Adrenal gland (tissue), 12 donors: ENCODE measurements around the gene SERINC2. TPM values are rescaled to one million over a fixed set of nuclear protein-coding genes. Genes with fewer than 3 reads are reported as not detected.
A peak's percentile ranks its signal among the peaks of the same experiment; 100 is the strongest.

Source experiments
- DNase-seq, 7 donors: peaks; one replicate each; pipeline ENCODE4 v3.0.0-alpha.2; 2019 to 2020
- H3K27ac ChIP-seq, 5 donors: fragments of 200-600 bp; sonication (generic) in 4 of 5; 1 replicate in 3 of 5; 2 replicates in 2 of 5; pipeline versions ENCODE4 v1.5.1 to v1.8.0; 2016 to 2020; ENCODE audit warnings: mild to moderate bottlenecking in 1 of 5
- H3K27me3 ChIP-seq: fragments of 200-600 bp; 2 replicates; pipeline ENCODE4 v1.8.0; 2021
- H3K36me3 ChIP-seq, 2 donors: fragments of 200-600 bp; replicated peaks in 1 of 2; 1 replicate in 1 of 2; 2 replicates in 1 of 2; pipeline versions ENCODE4 v1.5.1 to v1.8.0; 2018 to 2022
- H3K4me1 ChIP-seq, 2 donors: fragments of 200-600 bp; replicated peaks in 1 of 2; 1 replicate in 1 of 2; 2 replicates in 1 of 2; pipeline versions ENCODE4 v1.5.1 to v1.8.0; 2018 to 2021
- H3K4me3 ChIP-seq, 4 donors: fragments of 200-600 bp; sonication (generic) in 3 of 4; one replicate each; pipeline ENCODE4 v1.5.1; 2016 to 2018
- H3K9me3 ChIP-seq, 3 donors: fragments of 200-600 bp; sonication (generic) in 1 of 3; replicated peaks in 1 of 3; 1 replicate in 2 of 3; 2 replicates in 1 of 3; pipeline versions ENCODE4 v1.5.1 to v1.8.0; 2016 to 2021
- POLR2A ChIP-seq, 2 donors: fragments of 450-650 bp; IDR thresholded peaks; one replicate each; pipeline ENCODE4 v1.6.1; 2017; ENCODE audit warnings: antibody characterized with exemption in 2 of 2, mild to moderate bottlenecking in 2 of 2, moderate library complexity in 1 of 2
- WGBS, 4 donors: extraction: QIAGEN DNeasy Blood & Tissue Kit in 2 of 4; methylation state at CpG; one replicate each; pipeline versions ENCODE4 v1.1.5 to v1.1.7; 2013 to 2017; 5-methylcytosine and 5-hydroxymethylcytosine counted together
- intact Hi-C, 2 donors: fragments of 100-400 bp; cut with DNase I; formaldehyde crosslinking; loops; one replicate each; pipeline versions ENCODE4 v1.14.1 to v1.15.0; 2022 to 2023
- polyA plus RNA-seq, 3 donors: library from polyadenylated mRNA; stranded (reverse); fragments of 200-250 nt in 2 of 3; fragments of 350-450 nt in 1 of 3; fragmentation: Illumina TruSeq in 1 of 3; extraction: RNeasy Lipid Tissue Mini Kit (QIAGEN cat#74804) in 1 of 3; gene quantifications; one replicate each; pipeline ENCODE4 v1.2.3, GENCODE V29; 2013 to 2014
- total RNA-seq, 9 donors: library from RNA; depleted of rRNA in 4 of 9; stranded (reverse); fragments of >200 nt in 4 of 9; fragments of 120-200 nt in 1 of 9; fragmentation: NEBNext Ultra II Directional in 1 of 9; extraction: Animal tissue kit (Norgen Biotek cat#: 25700) in 1 of 9; gene quantifications; one replicate each; pipeline versions ENCODE4 v1.1.0 to v1.2.4, GENCODE V29; 2013 to 2023
- TF ChIP-seq, protein P1 (sequence below), 6 experiments: fragments of 450-650 bp in 4 of 6; fragments of 200-600 bp in 2 of 6; sonication (generic) in 1 of 6; IDR thresholded peaks; 1 replicate in 5 of 6; 2 replicates in 1 of 6; pipeline versions ENCODE4 v1.5.1 to v1.8.0; 2016 to 2021; ENCODE audit warnings: antibody characterized with exemption in 6 of 6, mild to moderate bottlenecking in 2 of 6, moderate library complexity in 1 of 6
- donor health status: healthy with polysubstance abuse.
- donor health status: Bipolar disorder and iron deficiency.
- donor health status: DM: yes; HTN: yes; CAD: no.
- donor health status: DM: no; HTN: no; CAD: no.
- donor health status: DM: no; HTN: no; CAD: no.
- donor health status: DM: yes; HTN: yes; CAD: no.

The SERINC2 gene
- total and polyA plus RNA-seq, 12 donors = 0.94 to 35.8 (median 19.2) TPM

DNA sequence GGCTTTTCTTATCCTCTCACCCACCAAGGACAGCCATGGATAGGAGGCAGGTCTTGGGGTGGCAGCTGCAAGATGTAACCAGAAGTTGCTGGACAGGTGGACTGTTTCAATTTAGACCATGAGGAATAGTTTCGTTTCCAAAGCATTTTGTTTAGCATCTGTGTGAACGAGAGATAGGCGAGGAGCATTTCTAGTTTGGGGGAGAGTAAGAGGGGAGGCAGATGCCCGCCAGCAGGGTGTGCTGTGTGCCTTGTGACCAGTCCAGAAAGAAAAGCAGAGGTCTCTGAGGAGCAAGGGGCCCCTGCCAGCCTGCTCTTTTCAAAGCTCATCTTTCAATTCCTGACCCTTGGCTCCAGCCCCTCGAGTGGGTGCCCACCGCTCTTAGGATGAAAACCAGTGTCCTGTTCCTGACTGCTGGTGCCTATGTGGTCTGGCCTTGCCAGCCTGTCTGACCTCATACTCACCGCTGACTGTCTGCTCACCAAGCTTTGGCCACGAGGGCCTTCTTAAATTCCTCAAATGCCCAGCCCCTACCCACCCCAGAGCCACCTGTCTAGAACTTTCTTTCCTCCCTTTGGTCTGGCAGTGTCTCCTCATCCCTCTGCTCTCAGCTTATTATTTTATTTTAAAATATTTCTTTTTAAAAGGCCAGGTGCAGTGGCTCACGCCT lies 8.5 kb downstream of the SERINC2 start:
- intact Hi-C loops = loop anchor here (5.0 to 10.0 kb wide), 2 partner anchors 123 to 239 kb away; no protein-coding TSS in a partner anchor
- Histone ChIP-seq H3K4me3 (no peak overlapping the region), H3K9me3 (no peaks in the 10 kb centered on the region), H3K4me1 (no peaks in the 10 kb centered on the region), H3K27ac (no peak overlapping the region), H3K27me3 (no peaks in the 10 kb centered on the region), H3K36me3 (no peaks in the 10 kb centered on the region)
- WGBS, 4 donors = 69 to 75% (median 72%) methylated on average over 9 of the region's 9 CpGs
- TF ChIP-seq POLR2A (IDR thresholded peaks at IDR 0.05) = no peak
- TF ChIP-seq, protein P1, sequence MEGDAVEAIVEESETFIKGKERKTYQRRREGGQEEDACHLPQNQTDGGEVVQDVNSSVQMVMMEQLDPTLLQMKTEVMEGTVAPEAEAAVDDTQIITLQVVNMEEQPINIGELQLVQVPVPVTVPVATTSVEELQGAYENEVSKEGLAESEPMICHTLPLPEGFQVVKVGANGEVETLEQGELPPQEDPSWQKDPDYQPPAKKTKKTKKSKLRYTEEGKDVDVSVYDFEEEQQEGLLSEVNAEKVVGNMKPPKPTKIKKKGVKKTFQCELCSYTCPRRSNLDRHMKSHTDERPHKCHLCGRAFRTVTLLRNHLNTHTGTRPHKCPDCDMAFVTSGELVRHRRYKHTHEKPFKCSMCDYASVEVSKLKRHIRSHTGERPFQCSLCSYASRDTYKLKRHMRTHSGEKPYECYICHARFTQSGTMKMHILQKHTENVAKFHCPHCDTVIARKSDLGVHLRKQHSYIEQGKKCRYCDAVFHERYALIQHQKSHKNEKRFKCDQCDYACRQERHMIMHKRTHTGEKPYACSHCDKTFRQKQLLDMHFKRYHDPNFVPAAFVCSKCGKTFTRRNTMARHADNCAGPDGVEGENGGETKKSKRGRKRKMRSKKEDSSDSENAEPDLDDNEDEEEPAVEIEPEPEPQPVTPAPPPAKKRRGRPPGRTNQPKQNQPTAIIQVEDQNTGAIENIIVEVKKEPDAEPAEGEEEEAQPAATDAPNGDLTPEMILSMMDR (IDR thresholded peaks at IDR 0.05) = peak in 1 of 6 experiments; percentile 11
- no peak for DNase-seq

DNA sequence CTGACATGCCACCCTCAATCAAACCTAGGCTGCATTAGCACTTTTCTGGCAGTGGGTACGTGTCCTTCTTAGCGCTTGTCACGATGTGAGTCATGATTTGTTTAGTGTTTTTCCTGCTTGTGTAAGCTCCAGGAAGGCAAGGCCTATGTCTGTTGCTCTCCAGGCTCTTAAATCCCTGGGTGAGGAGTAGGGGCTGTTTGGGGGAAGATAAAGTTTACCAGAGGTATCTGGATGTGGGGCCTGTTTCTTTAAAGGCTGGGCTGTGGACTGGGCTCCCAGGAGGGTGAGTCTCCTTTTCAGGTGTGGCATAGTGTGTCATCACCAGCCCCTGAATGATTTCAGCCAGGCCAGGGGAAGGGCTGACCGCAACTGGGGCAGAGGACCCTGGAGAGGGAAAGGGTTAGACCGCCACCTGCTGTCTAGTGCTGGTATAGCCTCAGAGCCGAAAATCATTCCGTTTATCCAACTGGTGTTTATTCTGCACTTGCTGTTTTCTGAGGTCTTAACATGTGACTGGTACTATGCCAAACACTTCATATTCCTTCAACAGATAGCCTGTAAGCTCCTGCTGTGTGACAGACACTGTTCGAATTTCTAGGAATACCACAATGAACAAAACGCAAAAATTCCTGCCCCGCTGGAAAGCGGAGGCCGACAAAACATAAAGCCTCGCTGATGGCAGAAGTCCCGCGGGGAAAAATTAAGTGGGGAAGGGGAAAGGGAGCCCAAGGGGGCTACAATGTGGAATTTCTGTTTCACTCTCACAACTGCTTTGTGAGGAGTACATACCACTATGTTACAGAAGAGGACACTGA lies 9.7 kb downstream of the SERINC2 start:
- Histone ChIP-seq H3K27ac (peak overlapping the region in 4 of 5 donors; percentile 13 to 60 (median 57)), H3K9me3 (no peaks in the 10 kb centered on the region), H3K36me3 (no peaks in the 10 kb centered on the region), H3K27me3 (no peaks in the 10 kb centered on the region), H3K4me1 (no peaks in the 10 kb centered on the region), H3K4me3 (no peak overlapping the region)
- TF ChIP-seq, protein P1 (IDR thresholded peaks at IDR 0.05) = peak; percentile 86 to 96 (median 94)
- no peak for TF ChIP-seq POLR2A (IDR thresholded peaks at IDR 0.05)
- 36 to 42% (median 38%) methylated on average over 15 of the region's 15 CpGs for WGBS, 4 donors
- intact Hi-C loops = loop anchor here (5.0 to 10.0 kb wide), 2 partner anchors 122 to 240 kb away; no protein-coding TSS in a partner anchor
- DNase-seq = peak; percentile 74 to 91 (median 82)

DNA sequence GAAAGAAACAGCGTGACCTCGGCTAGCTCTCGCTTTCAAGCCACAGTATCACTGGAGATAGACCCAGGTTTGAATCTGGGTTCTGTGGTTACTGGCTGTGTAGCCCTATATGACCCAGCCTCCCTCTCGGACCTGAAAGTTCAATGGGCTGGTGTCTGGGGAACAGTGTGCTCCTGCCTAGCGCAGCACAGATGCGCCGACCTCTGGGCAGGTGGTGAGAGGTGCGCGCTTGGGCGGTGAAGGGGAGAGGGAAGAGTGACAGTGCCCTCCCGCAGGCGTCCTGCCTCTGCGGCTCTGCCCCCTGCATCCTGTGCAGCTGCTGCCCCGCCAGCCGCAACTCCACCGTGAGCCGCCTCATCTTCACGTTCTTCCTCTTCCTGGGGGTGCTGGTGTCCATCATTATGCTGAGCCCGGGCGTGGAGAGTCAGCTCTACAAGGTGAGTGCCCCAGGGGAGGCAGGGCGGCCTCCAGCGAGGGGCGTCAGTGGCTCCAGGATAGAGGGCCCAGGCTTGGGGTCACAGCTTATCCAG lies 10.5 kb downstream of the SERINC2 start:
- intact Hi-C loops = loop anchor here (5.0 to 10.0 kb wide), 2 partner anchors 121 to 241 kb away; no protein-coding TSS in a partner anchor
- Histone ChIP-seq H3K4me3 (no peak overlapping the region), H3K9me3 (no peaks in the 10 kb centered on the region), H3K27me3 (no peaks in the 10 kb centered on the region), H3K4me1 (no peaks in the 10 kb centered on the region), H3K27ac (no peak overlapping the region), H3K36me3 (no peaks in the 10 kb centered on the region)
- 74 to 84% (median 76%) methylated on average over 18 to 23 of the region's 23 CpGs for WGBS, 4 donors
- DNase-seq = no peak
- TF ChIP-seq, protein P1 (IDR thresholded peaks at IDR 0.05) = no peak
- no peak for TF ChIP-seq POLR2A (IDR thresholded peaks at IDR 0.05)

DNA sequence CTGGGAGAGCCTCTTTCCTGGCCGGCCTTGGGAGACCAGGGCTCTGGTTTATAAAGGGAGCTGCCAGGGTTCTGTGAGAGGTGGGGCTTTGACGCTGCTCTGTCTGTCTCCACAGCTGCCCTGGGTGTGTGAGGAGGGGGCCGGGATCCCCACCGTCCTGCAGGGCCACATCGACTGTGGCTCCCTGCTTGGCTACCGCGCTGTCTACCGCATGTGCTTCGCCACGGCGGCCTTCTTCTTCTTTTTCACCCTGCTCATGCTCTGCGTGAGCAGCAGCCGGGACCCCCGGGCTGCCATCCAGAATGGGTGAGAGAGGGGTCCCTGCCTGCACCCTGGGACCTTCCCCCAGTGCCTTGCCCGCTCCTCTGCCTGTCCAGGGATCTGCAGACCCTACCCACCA lies 11.6 kb downstream of the SERINC2 start:
- Histone ChIP-seq H3K27me3 (no peaks in the 10 kb centered on the region), H3K4me3 (no peak overlapping the region), H3K36me3 (no peaks in the 10 kb centered on the region), H3K27ac (no peak overlapping the region), H3K4me1 (no peaks in the 10 kb centered on the region), H3K9me3 (no peaks in the 10 kb centered on the region)
- intact Hi-C loops = loop anchor here (2.0 to 10.0 kb wide), 3 partner anchors 30 to 242 kb away; no protein-coding TSS in a partner anchor
- DNase-seq = no peak
- WGBS, 4 donors = 75 to 88% (median 84%) methylated on average over 10 to 15 of the region's 15 CpGs
- TF ChIP-seq POLR2A (IDR thresholded peaks at IDR 0.05) = no peak
- TF ChIP-seq, protein P1 (IDR thresholded peaks at IDR 0.05) = no peak
